ENCODE data around the gene SI.

Gene SI

GRCh38 chr3:164929642-164930041, 148.7 kb downstream of the SI start:
- TF ChIP-seq SPI1 (IDR thresholded peaks at IDR 0.05; ENCODE audit: borderline replicate concordance, low read depth) (no peak), CTCF (IDR thresholded peaks at IDR 0.05; ENCODE audit: insufficient read depth, low read length) (no peak), POLR2AphosphoS5 (IDR thresholded peaks at IDR 0.05; ENCODE audit: low read depth) (no peak), GABPA (IDR thresholded peaks at IDR 0.05; ENCODE audit: low read depth) (no peak), REST (IDR thresholded peaks at IDR 0.05; ENCODE audit: insufficient replicate concordance, low read depth) (no peak)
- no peak overlapping the region for H3K27ac ChIP-seq (replicated peaks)

More at GRCh38 chr3:164929642-164930041, 148.7 kb downstream of the SI start:
- no peak overlapping the region for H3K4me3 ChIP-seq (replicated peaks; ENCODE audit: insufficient read depth, low read length)
- no peak for DNase-seq (ENCODE audit: low read depth in 1 of 2, low spot score in 1 of 2)
- no peaks in the 10 kb centered on the region for H3K27me3 ChIP-seq (ENCODE audit: insufficient read depth, poor library complexity, severe bottlenecking)

Data from HL-60 (cell line).